Liver (tissue), 9 donors: ENCODE data around the gene SLC12A9. TPM values are rescaled to one million over a fixed set of nuclear protein-coding genes. Genes with fewer than 3 reads are reported as not detected.

Experiments
- DNase-seq: peaks from one replicate; pipeline ENCODE4 v3.0.0-alpha.2; 2017; ENCODE audit warnings: low spot score
- H3K27ac ChIP-seq, 2 donors: one replicate each; pipeline ENCODE4 v1.7.0; 2013; ENCODE audit warnings: inconsistent platforms in 2 of 2, low read length in 2 of 2, control low read depth in 1 of 2, low read depth in 1 of 2, mild to moderate bottlenecking in 1 of 2
- H3K27me3 ChIP-seq, 4 donors: one replicate each; pipeline versions ENCODE4 v1.6.1 to v1.7.0; 2013; ENCODE audit warnings: low read length in 3 of 4, inconsistent platforms in 1 of 4, mild to moderate bottlenecking in 1 of 4, moderate library complexity in 1 of 4; ENCODE audit not compliant: control insufficient read depth in 4 of 4, insufficient read depth in 4 of 4
- H3K36me3 ChIP-seq, 4 donors: one replicate each; pipeline versions ENCODE4 v1.6.1 to v1.7.0; 2013; ENCODE audit warnings: low read length in 3 of 4, mild to moderate bottlenecking in 3 of 4, low read depth in 1 of 4, moderate library complexity in 1 of 4; ENCODE audit not compliant: control insufficient read depth in 4 of 4, insufficient read depth in 3 of 4
- H3K4me1 ChIP-seq, 4 donors: one replicate each; pipeline versions ENCODE4 v1.6.1 to v1.7.0; 2013; ENCODE audit warnings: low read length in 3 of 4, mild to moderate bottlenecking in 3 of 4, moderate library complexity in 1 of 4; ENCODE audit not compliant: control insufficient read depth in 4 of 4, insufficient read depth in 4 of 4
- H3K4me3 ChIP-seq, 3 donors: one replicate each; pipeline versions ENCODE4 v1.6.1 to v1.7.0; 2013; ENCODE audit warnings: low read length in 3 of 3, control low read depth in 1 of 3, low read depth in 1 of 3, mild to moderate bottlenecking in 1 of 3
- H3K9ac ChIP-seq, 2 donors: one replicate each; pipeline ENCODE4 v1.7.0; 2013; ENCODE audit warnings: low read length in 2 of 2, mild to moderate bottlenecking in 2 of 2, moderate library complexity in 2 of 2, control low read depth in 1 of 2, low read depth in 1 of 2
- H3K9me3 ChIP-seq, 4 donors: one replicate each; pipeline versions ENCODE4 v1.6.1 to v1.7.0; 2013; ENCODE audit warnings: low read length in 3 of 4; ENCODE audit not compliant: control insufficient read depth in 4 of 4
- ATF3 ChIP-seq: IDR thresholded peaks from 2 replicates; pipeline ENCODE4 v1.6.1; 2016; ENCODE audit warnings: antibody characterized with exemption
- CTCF ChIP-seq: fragments of 150-350 bp; IDR thresholded peaks from 2 replicates; pipeline ENCODE4 v1.5.1; 2017; ENCODE audit warnings: improper control_type of control experiment, low read depth, low read length; ENCODE audit not compliant: missing input control
- EGR1 ChIP-seq, 2 donors: IDR thresholded peaks; 2 replicates each; pipeline ENCODE4 v1.6.1; 2016 to 2018; ENCODE audit warnings: antibody characterized with exemption in 2 of 2, low read depth in 2 of 2
- FOXA2 ChIP-seq: IDR thresholded peaks from 2 replicates; pipeline ENCODE4 v1.6.1; 2016; ENCODE audit warnings: antibody characterized with exemption
- GABPA ChIP-seq, 2 donors: IDR thresholded peaks in 1 of 2; conservative IDR thresholded peaks in 1 of 2; 2 replicates each; pipeline ENCODE4 v1.6.1; 2016; ENCODE audit warnings: antibody characterized with exemption in 2 of 2, mild to moderate bottlenecking in 1 of 2, moderate library complexity in 1 of 2
- HNF4A ChIP-seq, 2 donors: conservative IDR thresholded peaks; 2 replicates each; pipeline ENCODE4 v1.6.1; 2016; ENCODE audit warnings: antibody characterized with exemption in 2 of 2, mild to moderate bottlenecking in 2 of 2
- HNF4G ChIP-seq: IDR thresholded peaks from 2 replicates; pipeline ENCODE4 v1.6.1; 2016; ENCODE audit warnings: antibody characterized with exemption
- NR2F2 ChIP-seq: IDR thresholded peaks from 2 replicates; pipeline ENCODE4 v1.6.1; 2016; ENCODE audit warnings: antibody characterized with exemption
- RAD21 ChIP-seq, 2 donors: IDR thresholded peaks; 2 replicates each; pipeline ENCODE4 v1.6.1; 2016; ENCODE audit warnings: antibody characterized with exemption in 2 of 2, mild to moderate bottlenecking in 2 of 2
- RXRA ChIP-seq, 2 donors: IDR thresholded peaks; 2 replicates each; pipeline ENCODE4 v1.6.1; 2017 to 2018; ENCODE audit warnings: antibody characterized with exemption in 2 of 2, mild to moderate bottlenecking in 1 of 2
- SP1 ChIP-seq: IDR thresholded peaks from 2 replicates; pipeline ENCODE4 v1.6.1; 2018; ENCODE audit warnings: antibody characterized with exemption, mild to moderate bottlenecking
- ZBTB33 ChIP-seq: IDR thresholded peaks from 2 replicates; pipeline ENCODE4 v1.6.1; 2016; ENCODE audit warnings: antibody characterized with exemption
- WGBS: extraction: QIAGEN DNeasy Blood & Tissue Kit; methylation state at CpG from one replicate; pipeline ENCODE4 v1.1.7; 2013; 5-methylcytosine and 5-hydroxymethylcytosine counted together
- polyA plus RNA-seq, 2 donors: library from polyadenylated mRNA; stranded (reverse) in 1 of 2; unstranded in 1 of 2; fragments of 200-250 nt in 1 of 2; fragments of >200 nt in 1 of 2; fragmentation: Nextera tagmentation in 1 of 2; extraction: Ambion mirVana in 1 of 2; gene quantifications; one replicate each; pipeline versions ENCODE4 v1.2.1 to v1.2.3, GENCODE V29; 2013 to 2015
- total RNA-seq, 2 donors: library from RNA; depleted of rRNA; stranded (reverse); fragments of >200 nt; gene quantifications; one replicate each; pipeline ENCODE4 v1.2.3, GENCODE V29; 2014
- donor health status: healthy.
- donor health status: healthy.
- donor health status: healthy.
- donor health status: healthy.
- donor health status: healthy.

The SLC12A9 gene
- total and polyA plus RNA-seq, 4 donors: 1.8 to 17.2 (median 9.4) TPM

GRCh38 chr7:100839361-100839760, 13.2 kb upstream of the SLC12A9 start:
- H3K9me3 ChIP-seq: no peaks in the 10 kb centered on the region
- no peak overlapping the region for H3K4me3 ChIP-seq
- DNase-seq: no peak
- H3K36me3 ChIP-seq: no peaks in the 10 kb centered on the region
- H3K27ac ChIP-seq: peak overlapping the region in 1 of 2 donors; percentile 28
- peaks cover 9 to 23% (median 13%) of the 10 kb centered on the region in 4 donors for H3K4me1 ChIP-seq
- H3K27me3 ChIP-seq: no peaks in the 10 kb centered on the region
- no peak overlapping the region for H3K9ac ChIP-seq
- TF ChIP-seq EGR1 (IDR thresholded peaks at IDR 0.05; ENCODE audit: low read depth in 2 of 2): no peak
- no peak for TF ChIP-seq SP1
- TF ChIP-seq HNF4G: no peak
- TF ChIP-seq RAD21 (IDR thresholded peaks at IDR 0.05): no peak
- TF ChIP-seq ATF3: no peak
- TF ChIP-seq ZBTB33: no peak
- 98% methylated on average over 18 of the region's 18 CpGs for WGBS

- H3K9me3 ChIP-seq: no peaks in the 10 kb centered on the region
- peak overlapping the region; percentile 28 to 67 for H3K27ac ChIP-seq
- no peak overlapping the region for H3K4me3 ChIP-seq
- H3K27me3 ChIP-seq: no peaks in the 10 kb centered on the region
- no peak for DNase-seq
- peak overlapping the region in 1 of 2 donors; percentile 13 for H3K9ac ChIP-seq
- WGBS: 38% methylated on average over 8 of the region's 8 CpGs
- peaks cover 10 to 18% (median 13%) of the 10 kb centered on the region in 4 donors for H3K4me1 ChIP-seq
- H3K36me3 ChIP-seq: no peaks in the 10 kb centered on the region
- TF ChIP-seq HNF4A (conservative IDR thresholded peaks at IDR 0.05) (peak in 1 of 2 donors; percentile 38), RXRA (IDR thresholded peaks at IDR 0.05) (peak in 1 of 2 donors; percentile 56), CTCF (no peak), GABPA (IDR thresholded peaks at IDR 0.05 in 1 of 2, conservative IDR thresholded peaks at IDR 0.05 in 1 of 2) (no peak), SP1 (peak; percentile 26), RAD21 (IDR thresholded peaks at IDR 0.05) (peak in 1 of 2 donors; percentile 19), ZBTB33 (no peak), NR2F2 (peak; percentile 19), FOXA2 (peak; percentile 44)
These were observed 11.9 kb upstream of the SLC12A9 start for GRCh38 chr7:100840470-100841100.
